ENCODE measurements around the gene ANKS1B.
"Not testable (repeated sequence)": the region's sequence is repeated elsewhere in the genome, so short reads cannot be mapped to it uniquely, and the experiment has no call there.

The ANKS1B gene

GRCh38 chr12:99334285-99335056, 650.3 kb downstream of the ANKS1B start:
- no peaks in the 10 kb centered on the region for H3K9me3 Mint-ChIP-seq
- H3K27ac Mint-ChIP-seq: peak overlapping the region in 1 of 3 experiments; percentile 60
- H3K4me3 Mint-ChIP-seq: no peak overlapping the region
- H3K4me1 Mint-ChIP-seq: no peaks in the 10 kb centered on the region
- H3K36me3 Mint-ChIP-seq (ENCODE audit: low read depth): no peaks in the 10 kb centered on the region
- TF ChIP-seq CTCF (IDR thresholded peaks at IDR 0.05; ENCODE audit: unreplicated experiment in 3 of 3): no peak
- H3K27me3 Mint-ChIP-seq (ENCODE audit: low read depth): no peaks in the 10 kb centered on the region

DNA sequence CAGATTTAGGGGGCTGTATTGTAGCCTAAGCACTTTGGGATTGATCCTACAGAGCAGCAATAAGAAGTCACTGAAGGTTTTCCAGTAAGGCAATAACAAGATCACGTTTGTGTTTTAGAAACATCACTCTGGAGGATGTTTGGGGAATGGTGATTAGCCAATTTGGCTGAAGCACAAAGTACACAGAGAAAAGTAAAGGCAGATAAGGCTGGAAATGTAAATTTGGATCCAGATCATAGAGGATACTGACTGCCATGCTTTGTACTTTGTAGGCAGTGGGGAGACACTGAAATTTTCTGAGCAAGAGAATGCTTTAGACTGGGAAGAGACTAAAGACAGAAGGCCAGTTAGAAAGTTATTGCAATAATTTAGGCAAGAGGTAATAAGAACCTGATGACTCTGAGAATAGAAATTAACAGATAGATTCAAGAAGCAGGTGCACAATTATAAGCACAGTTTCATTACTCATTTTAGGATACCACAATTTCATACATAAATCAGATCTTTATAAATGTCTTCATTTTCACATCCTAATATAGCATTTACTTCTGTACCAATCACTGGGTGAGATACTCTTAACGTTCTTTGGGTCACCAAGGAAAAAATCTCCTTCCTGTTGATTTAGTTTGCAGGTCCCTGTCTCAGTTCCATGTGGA, 651.7 kb downstream of the ANKS1B start:
- Mint-ChIP-seq H3K4me1 (no peaks in the 10 kb centered on the region), H3K27ac (no peak overlapping the region), H3K27me3 (ENCODE audit: low read depth) (no peaks in the 10 kb centered on the region), H3K9me3 (peaks cover 3% of the 10 kb centered on the region), H3K36me3 (ENCODE audit: low read depth) (no peaks in the 10 kb centered on the region), H3K4me3 (no peak overlapping the region)
- no peak for TF ChIP-seq CTCF (IDR thresholded peaks at IDR 0.05; ENCODE audit: unreplicated experiment in 3 of 3)

- H3K36me3 Mint-ChIP-seq (ENCODE audit: low read depth): no peaks in the 10 kb centered on the region
- no peak overlapping the region for H3K27ac Mint-ChIP-seq
- no peaks in the 10 kb centered on the region for H3K4me1 Mint-ChIP-seq
- no peaks in the 10 kb centered on the region for H3K27me3 Mint-ChIP-seq (ENCODE audit: low read depth)
- H3K9me3 Mint-ChIP-seq: peaks cover 4% of the 10 kb centered on the region
- no peak overlapping the region for H3K4me3 Mint-ChIP-seq
- TF ChIP-seq CTCF (IDR thresholded peaks at IDR 0.05; ENCODE audit: unreplicated experiment in 3 of 3): no peak
Observed at GRCh38 chr12:99330216-99330615, 654.5 kb downstream of the ANKS1B start.

DNA sequence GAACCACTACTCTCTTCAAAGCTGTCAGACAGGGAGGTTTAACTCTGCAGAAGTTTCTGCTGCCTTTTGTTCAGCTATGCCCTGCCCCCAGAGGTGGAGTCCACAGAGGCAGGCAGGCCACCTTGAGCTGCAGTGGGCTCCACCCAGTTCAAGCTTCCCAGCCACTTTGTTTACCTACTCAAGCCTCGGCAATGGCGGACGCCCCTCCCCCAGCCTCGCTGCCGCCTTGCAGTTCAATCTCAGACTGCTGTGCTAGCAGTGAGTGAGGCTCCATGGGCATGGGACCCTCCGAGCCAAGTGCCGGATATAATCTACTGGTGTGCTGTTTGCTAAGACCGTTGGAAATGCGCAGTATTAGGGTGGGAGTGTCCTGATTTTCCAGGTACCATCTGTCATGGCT, 663.5 kb downstream of the ANKS1B start:
- H3K9me3 Mint-ChIP-seq: peaks cover 41% of the 10 kb centered on the region
- H3K27me3 Mint-ChIP-seq (ENCODE audit: low read depth); H3K27ac Mint-ChIP-seq; H3K36me3 Mint-ChIP-seq (ENCODE audit: low read depth); H3K4me1 Mint-ChIP-seq; H3K4me3 Mint-ChIP-seq: not testable (repeated sequence)

- no peaks in the 10 kb centered on the region for H3K27me3 Mint-ChIP-seq (ENCODE audit: low read depth)
- H3K4me3 Mint-ChIP-seq: no peak overlapping the region
- H3K36me3 Mint-ChIP-seq (ENCODE audit: low read depth): no peaks in the 10 kb centered on the region
- H3K4me1 Mint-ChIP-seq: no peaks in the 10 kb centered on the region
- H3K27ac Mint-ChIP-seq: no peak overlapping the region
- peaks cover 15% of the 10 kb centered on the region for H3K9me3 Mint-ChIP-seq
- no peak for TF ChIP-seq CTCF (IDR thresholded peaks at IDR 0.05; ENCODE audit: unreplicated experiment in 3 of 3)
Observed at GRCh38 chr12:99311373-99311772, 673.4 kb downstream of the ANKS1B start.

GRCh38 chr12:99309812-99310211, 674.9 kb downstream of the ANKS1B start:
- Mint-ChIP-seq H3K27me3 (ENCODE audit: low read depth) (no peaks in the 10 kb centered on the region), H3K4me3 (no peak overlapping the region), H3K4me1 (no peaks in the 10 kb centered on the region), H3K27ac (no peak overlapping the region), H3K9me3 (peaks cover 15% of the 10 kb centered on the region), H3K36me3 (ENCODE audit: low read depth) (no peaks in the 10 kb centered on the region)
- no peak for TF ChIP-seq CTCF (IDR thresholded peaks at IDR 0.05; ENCODE audit: unreplicated experiment in 3 of 3)
